Activated naive CD8-positive, alpha-beta T cell treated with anti-CD3 and anti-CD28 coated beads for 36 hours (primary cell): ENCODE results near the gene KIF4B. TPM values are rescaled to one million over a fixed set of nuclear protein-coding genes. Genes with fewer than 3 reads are reported as not detected.
A peak's percentile ranks its signal among the peaks of the same experiment; 100 is the strongest.
"Not testable (repeated sequence)": the region's sequence is repeated elsewhere in the genome, so short reads cannot be mapped to it uniquely, and the experiment has no call there.

ENCODE experiments used
- DNase-seq: peaks from one replicate; pipeline ENCODE4 v3.0.0; 2021
- H3K27ac Mint-ChIP-seq: one replicate; pipeline ENCODE4 v1.8.0; 2022; ENCODE audit warnings: mild to moderate bottlenecking, moderate library complexity, mixed read lengths
- H3K27me3 Mint-ChIP-seq: one replicate; pipeline ENCODE4 v1.8.0; 2022; ENCODE audit warnings: mild to moderate bottlenecking, mixed read lengths
- H3K36me3 Mint-ChIP-seq: one replicate; pipeline ENCODE4 v1.8.0; 2021; ENCODE audit warnings: mild to moderate bottlenecking, mixed read lengths
- H3K4me1 Mint-ChIP-seq: one replicate; pipeline ENCODE4 v1.8.0; 2021; ENCODE audit warnings: mixed read lengths
- H3K4me3 Mint-ChIP-seq: one replicate; pipeline ENCODE4 v1.8.0; 2022; ENCODE audit warnings: mild to moderate bottlenecking, moderate library complexity, mixed read lengths
- H3K9me3 Mint-ChIP-seq: one replicate; pipeline ENCODE4 v1.8.0; 2022; ENCODE audit warnings: mixed read lengths
- total RNA-seq, 2 experiments: library from RNA; stranded (reverse); gene quantifications; one replicate each; pipeline ENCODE4 v1.2.3, GENCODE V29; 2021

The KIF4B gene
- total RNA-seq, 2 experiments from 2014 or later: not detected

GRCh38 chr5:154995679-154996078 lies 17.9 kb upstream of the KIF4B start:
- DNase-seq: no peak
- peaks cover 20% of the 10 kb centered on the region for H3K27me3 Mint-ChIP-seq
- H3K36me3 Mint-ChIP-seq: no peaks in the 10 kb centered on the region
- H3K4me1 Mint-ChIP-seq: no peaks in the 10 kb centered on the region
- no peak overlapping the region for H3K4me3 Mint-ChIP-seq
- no peak overlapping the region for H3K27ac Mint-ChIP-seq
- no peaks in the 10 kb centered on the region for H3K9me3 Mint-ChIP-seq

- no peak overlapping the region for H3K27ac Mint-ChIP-seq
- no peak overlapping the region for H3K4me3 Mint-ChIP-seq
- H3K36me3 Mint-ChIP-seq: no peaks in the 10 kb centered on the region
- DNase-seq: no peak
- peaks cover 34% of the 10 kb centered on the region for H3K27me3 Mint-ChIP-seq
- H3K4me1 Mint-ChIP-seq: no peaks in the 10 kb centered on the region
- no peaks in the 10 kb centered on the region for H3K9me3 Mint-ChIP-seq
These were observed 15.8 kb upstream of the KIF4B start for GRCh38 chr5:154997746-154998145.

GRCh38 chr5:154999865-155000264 lies 13.7 kb upstream of the KIF4B start:
- H3K4me1 Mint-ChIP-seq: no peaks in the 10 kb centered on the region
- H3K36me3 Mint-ChIP-seq: no peaks in the 10 kb centered on the region
- no peak for DNase-seq
- no peak overlapping the region for H3K27ac Mint-ChIP-seq
- peaks cover 34% of the 10 kb centered on the region for H3K27me3 Mint-ChIP-seq
- peaks cover 3% of the 10 kb centered on the region for H3K9me3 Mint-ChIP-seq
- no peak overlapping the region for H3K4me3 Mint-ChIP-seq

GRCh38 chr5:155001523-155001922 lies 12.0 kb upstream of the KIF4B start:
- DNase-seq: no peak
- peaks cover 3% of the 10 kb centered on the region for H3K9me3 Mint-ChIP-seq
- H3K4me3 Mint-ChIP-seq: no peak overlapping the region
- no peak overlapping the region for H3K27ac Mint-ChIP-seq
- no peaks in the 10 kb centered on the region for H3K4me1 Mint-ChIP-seq
- H3K27me3 Mint-ChIP-seq: peaks cover 37% of the 10 kb centered on the region
- no peaks in the 10 kb centered on the region for H3K36me3 Mint-ChIP-seq

- DNase-seq, H3K4me3 Mint-ChIP-seq, H3K4me1 Mint-ChIP-seq, H3K9me3 Mint-ChIP-seq, H3K27ac Mint-ChIP-seq, H3K36me3 Mint-ChIP-seq: not testable (repeated sequence)
- peaks cover 38% of the 10 kb centered on the region for H3K27me3 Mint-ChIP-seq
These were observed 10.8 kb upstream of the KIF4B start for GRCh38 chr5:155002722-155003121.

- Mint-ChIP-seq H3K4me1 (no peaks in the 10 kb centered on the region), H3K27me3 (peaks cover 31% of the 10 kb centered on the region), H3K4me3 (no peak overlapping the region), H3K27ac (no peak overlapping the region), H3K9me3 (peaks cover 3% of the 10 kb centered on the region), H3K36me3 (no peaks in the 10 kb centered on the region)
- peak; percentile 22 for DNase-seq
These were observed 9.3 kb upstream of the KIF4B start for GRCh38 chr5:155004138-155004744.

GRCh38 chr5:155006265-155006664 lies 7.3 kb upstream of the KIF4B start:
- H3K4me1 Mint-ChIP-seq, H3K9me3 Mint-ChIP-seq, H3K36me3 Mint-ChIP-seq, H3K27ac Mint-ChIP-seq, DNase-seq, H3K4me3 Mint-ChIP-seq: not testable (repeated sequence)
- peaks cover 24% of the 10 kb centered on the region for H3K27me3 Mint-ChIP-seq

- peaks cover 19% of the 10 kb centered on the region for H3K27me3 Mint-ChIP-seq
- H3K9me3 Mint-ChIP-seq: peaks cover 3% of the 10 kb centered on the region
- H3K27ac Mint-ChIP-seq: no peak overlapping the region
- DNase-seq: no peak
- no peak overlapping the region for H3K4me3 Mint-ChIP-seq
- no peaks in the 10 kb centered on the region for H3K36me3 Mint-ChIP-seq
- no peaks in the 10 kb centered on the region for H3K4me1 Mint-ChIP-seq
These were observed 4.9 kb upstream of the KIF4B start for GRCh38 chr5:155008669-155009068.

GRCh38 chr5:155010881-155011280 lies 2.7 kb upstream of the KIF4B start:
- H3K4me1 Mint-ChIP-seq: no peaks in the 10 kb centered on the region
- DNase-seq: no peak
- peaks cover 24% of the 10 kb centered on the region for H3K27me3 Mint-ChIP-seq
- H3K9me3 Mint-ChIP-seq: no peaks in the 10 kb centered on the region
- H3K36me3 Mint-ChIP-seq: no peaks in the 10 kb centered on the region
- H3K27ac Mint-ChIP-seq: no peak overlapping the region
- no peak overlapping the region for H3K4me3 Mint-ChIP-seq

- H3K4me3 Mint-ChIP-seq: no peak overlapping the region
- H3K27ac Mint-ChIP-seq: no peak overlapping the region
These were observed 1.7 kb downstream of the KIF4B start for GRCh38 chr5:155015239-155015638.

GRCh38 chr5:155017610-155018009 lies 4.1 kb downstream of the KIF4B start:
- no peaks in the 10 kb centered on the region for H3K36me3 Mint-ChIP-seq
- no peaks in the 10 kb centered on the region for H3K9me3 Mint-ChIP-seq

More at GRCh38 chr5:155015239-155015638, 1.7 kb downstream of the KIF4B start:
- peaks cover 23% of the 10 kb centered on the region for H3K27me3 Mint-ChIP-seq
- no peaks in the 10 kb centered on the region for H3K4me1 Mint-ChIP-seq
- no peaks in the 10 kb centered on the region for H3K36me3 Mint-ChIP-seq
- no peaks in the 10 kb centered on the region for H3K9me3 Mint-ChIP-seq
- DNase-seq: no peak

GRCh38 chr5:155019601-155020226 lies 6.2 kb downstream of the KIF4B start:
- Mint-ChIP-seq H3K27ac (no peak overlapping the region), H3K4me3 (no peak overlapping the region), H3K36me3 (no peaks in the 10 kb centered on the region), H3K4me1 (no peaks in the 10 kb centered on the region), H3K9me3 (no peaks in the 10 kb centered on the region), H3K27me3 (peaks cover 9% of the 10 kb centered on the region)
- DNase-seq: no peak

More at GRCh38 chr5:155017610-155018009, 4.1 kb downstream of the KIF4B start:
- Mint-ChIP-seq H3K4me3 (no peak overlapping the region), H3K4me1 (no peaks in the 10 kb centered on the region), H3K27me3 (peaks cover 23% of the 10 kb centered on the region), H3K27ac (no peak overlapping the region)
- no peak for DNase-seq

- Mint-ChIP-seq H3K4me3 (no peak overlapping the region), H3K9me3 (no peaks in the 10 kb centered on the region), H3K27ac (no peak overlapping the region), H3K36me3 (no peaks in the 10 kb centered on the region), H3K4me1 (peaks cover 2% of the 10 kb centered on the region), H3K27me3 (peaks cover 11% of the 10 kb centered on the region)
- DNase-seq: no peak
These were observed 8.3 kb downstream of the KIF4B start for GRCh38 chr5:155021842-155022241.

- no peak overlapping the region for H3K27ac Mint-ChIP-seq
- H3K36me3 Mint-ChIP-seq: no peaks in the 10 kb centered on the region
- peaks cover 1% of the 10 kb centered on the region for H3K9me3 Mint-ChIP-seq
- no peak for DNase-seq
- no peak overlapping the region for H3K4me3 Mint-ChIP-seq
- H3K4me1 Mint-ChIP-seq: peaks cover 2% of the 10 kb centered on the region
- H3K27me3 Mint-ChIP-seq: peaks cover 9% of the 10 kb centered on the region
These were observed 9.8 kb downstream of the KIF4B start for GRCh38 chr5:155023320-155023719.

- Mint-ChIP-seq H3K36me3 (no peaks in the 10 kb centered on the region), H3K27ac (no peak overlapping the region), H3K27me3 (peaks cover 3% of the 10 kb centered on the region), H3K9me3 (peaks cover 8% of the 10 kb centered on the region), H3K4me1 (peaks cover 2% of the 10 kb centered on the region), H3K4me3 (no peak overlapping the region)
- no peak for DNase-seq
These were observed 10.5 kb downstream of the KIF4B start for GRCh38 chr5:155024015-155024414.

GRCh38 chr5:155025895-155026294 lies 12.3 kb downstream of the KIF4B start:
- H3K4me1 Mint-ChIP-seq: peaks cover 2% of the 10 kb centered on the region
- H3K36me3 Mint-ChIP-seq: no peaks in the 10 kb centered on the region
- no peak for DNase-seq

More at GRCh38 chr5:155025895-155026294, 12.3 kb downstream of the KIF4B start:
- H3K4me3 Mint-ChIP-seq: no peak overlapping the region
- no peak overlapping the region for H3K27ac Mint-ChIP-seq
- H3K9me3 Mint-ChIP-seq: peaks cover 13% of the 10 kb centered on the region
- H3K27me3 Mint-ChIP-seq: peaks cover 3% of the 10 kb centered on the region
